HL-60 (cell line): Measurements from ENCODE around the gene ARV1.

Experiments
- GABPA ChIP-seq: IDR thresholded peaks from 2 replicates; pipeline ENCODE4 v1.6.1; 2012; ENCODE audit warnings: low read depth
- POLR2AphosphoS5 ChIP-seq: IDR thresholded peaks from 2 replicates; pipeline ENCODE4 v1.6.1; 2012; ENCODE audit warnings: low read depth
- SPI1 ChIP-seq: IDR thresholded peaks from 2 replicates; pipeline ENCODE4 v1.6.1; 2012; ENCODE audit warnings: low read depth, mild to moderate bottlenecking, borderline replicate concordance
- TF ChIP-seq, protein P1 (sequence below): IDR thresholded peaks from one replicate; pipeline ENCODE4 v1.5.1; 2011; ENCODE audit warnings: low read length, control low read depth, inconsistent platforms; ENCODE audit not compliant: insufficient read depth
- TF ChIP-seq, protein P2 (sequence below): IDR thresholded peaks from 2 replicates; pipeline ENCODE4 v1.6.1; 2012; ENCODE audit warnings: low read depth; ENCODE audit not compliant: insufficient replicate concordance

DNA sequence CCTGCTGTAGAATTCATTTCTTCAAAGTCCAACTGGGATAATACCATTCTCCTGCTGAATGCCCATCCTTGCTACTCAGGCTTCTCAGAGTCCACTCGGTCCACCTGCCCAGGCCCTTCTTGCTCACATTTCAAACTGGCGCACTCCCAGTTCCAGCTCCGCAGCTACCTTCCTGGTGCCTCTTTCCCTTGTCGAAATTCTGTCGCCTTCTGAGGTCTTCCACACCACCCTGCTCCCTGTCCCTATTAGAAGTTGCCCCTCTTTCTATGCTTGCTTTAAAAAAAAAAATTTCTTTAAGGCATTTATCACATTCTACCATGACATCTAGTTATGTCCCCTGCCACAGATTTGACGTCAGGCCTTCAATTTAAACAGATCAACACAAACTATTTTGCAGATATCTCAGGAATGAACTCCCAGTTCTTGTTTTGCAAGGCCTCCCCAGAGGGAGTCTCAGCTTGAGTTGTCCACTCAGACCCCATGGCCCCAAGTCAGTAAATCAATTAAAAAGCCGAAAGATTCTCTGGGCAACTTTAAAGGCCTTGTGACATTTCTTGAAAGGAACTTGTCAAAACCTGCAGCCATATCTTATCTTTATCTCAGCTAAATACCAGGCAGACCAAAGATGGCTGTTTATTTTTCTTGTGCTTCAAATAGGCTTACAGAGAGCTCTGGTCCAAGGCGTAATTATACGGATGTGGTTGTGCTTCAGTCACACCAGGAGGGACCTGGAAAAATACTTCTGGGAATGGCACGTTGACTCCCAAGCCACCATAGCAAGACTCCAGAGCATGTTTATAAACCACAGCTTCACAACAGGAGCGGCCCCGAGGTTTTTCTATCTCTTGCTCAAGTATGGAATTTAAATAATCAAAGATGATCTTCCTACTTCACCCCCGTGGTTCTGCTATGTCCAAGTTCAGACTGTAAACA lies 59.0 kb downstream of the ARV1 start:
- TF ChIP-seq, protein P1, sequence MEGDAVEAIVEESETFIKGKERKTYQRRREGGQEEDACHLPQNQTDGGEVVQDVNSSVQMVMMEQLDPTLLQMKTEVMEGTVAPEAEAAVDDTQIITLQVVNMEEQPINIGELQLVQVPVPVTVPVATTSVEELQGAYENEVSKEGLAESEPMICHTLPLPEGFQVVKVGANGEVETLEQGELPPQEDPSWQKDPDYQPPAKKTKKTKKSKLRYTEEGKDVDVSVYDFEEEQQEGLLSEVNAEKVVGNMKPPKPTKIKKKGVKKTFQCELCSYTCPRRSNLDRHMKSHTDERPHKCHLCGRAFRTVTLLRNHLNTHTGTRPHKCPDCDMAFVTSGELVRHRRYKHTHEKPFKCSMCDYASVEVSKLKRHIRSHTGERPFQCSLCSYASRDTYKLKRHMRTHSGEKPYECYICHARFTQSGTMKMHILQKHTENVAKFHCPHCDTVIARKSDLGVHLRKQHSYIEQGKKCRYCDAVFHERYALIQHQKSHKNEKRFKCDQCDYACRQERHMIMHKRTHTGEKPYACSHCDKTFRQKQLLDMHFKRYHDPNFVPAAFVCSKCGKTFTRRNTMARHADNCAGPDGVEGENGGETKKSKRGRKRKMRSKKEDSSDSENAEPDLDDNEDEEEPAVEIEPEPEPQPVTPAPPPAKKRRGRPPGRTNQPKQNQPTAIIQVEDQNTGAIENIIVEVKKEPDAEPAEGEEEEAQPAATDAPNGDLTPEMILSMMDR = no peak
- no peak for TF ChIP-seq POLR2AphosphoS5
- TF ChIP-seq, protein P2, sequence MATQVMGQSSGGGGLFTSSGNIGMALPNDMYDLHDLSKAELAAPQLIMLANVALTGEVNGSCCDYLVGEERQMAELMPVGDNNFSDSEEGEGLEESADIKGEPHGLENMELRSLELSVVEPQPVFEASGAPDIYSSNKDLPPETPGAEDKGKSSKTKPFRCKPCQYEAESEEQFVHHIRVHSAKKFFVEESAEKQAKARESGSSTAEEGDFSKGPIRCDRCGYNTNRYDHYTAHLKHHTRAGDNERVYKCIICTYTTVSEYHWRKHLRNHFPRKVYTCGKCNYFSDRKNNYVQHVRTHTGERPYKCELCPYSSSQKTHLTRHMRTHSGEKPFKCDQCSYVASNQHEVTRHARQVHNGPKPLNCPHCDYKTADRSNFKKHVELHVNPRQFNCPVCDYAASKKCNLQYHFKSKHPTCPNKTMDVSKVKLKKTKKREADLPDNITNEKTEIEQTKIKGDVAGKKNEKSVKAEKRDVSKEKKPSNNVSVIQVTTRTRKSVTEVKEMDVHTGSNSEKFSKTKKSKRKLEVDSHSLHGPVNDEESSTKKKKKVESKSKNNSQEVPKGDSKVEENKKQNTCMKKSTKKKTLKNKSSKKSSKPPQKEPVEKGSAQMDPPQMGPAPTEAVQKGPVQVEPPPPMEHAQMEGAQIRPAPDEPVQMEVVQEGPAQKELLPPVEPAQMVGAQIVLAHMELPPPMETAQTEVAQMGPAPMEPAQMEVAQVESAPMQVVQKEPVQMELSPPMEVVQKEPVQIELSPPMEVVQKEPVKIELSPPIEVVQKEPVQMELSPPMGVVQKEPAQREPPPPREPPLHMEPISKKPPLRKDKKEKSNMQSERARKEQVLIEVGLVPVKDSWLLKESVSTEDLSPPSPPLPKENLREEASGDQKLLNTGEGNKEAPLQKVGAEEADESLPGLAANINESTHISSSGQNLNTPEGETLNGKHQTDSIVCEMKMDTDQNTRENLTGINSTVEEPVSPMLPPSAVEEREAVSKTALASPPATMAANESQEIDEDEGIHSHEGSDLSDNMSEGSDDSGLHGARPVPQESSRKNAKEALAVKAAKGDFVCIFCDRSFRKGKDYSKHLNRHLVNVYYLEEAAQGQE = no peak
- no peak for TF ChIP-seq GABPA
- no peak for TF ChIP-seq SPI1
